Muscle of arm (tissue), 12 donors: ENCODE measurements around the gene CD93. TPM values are rescaled to one million over a fixed set of nuclear protein-coding genes. Genes with fewer than 3 reads are reported as not detected.

Experiments
- DNase-seq: peaks from one replicate; pipeline ENCODE4 v3.0.0-alpha.2; 2013
- polyA plus RNA-seq, 12 donors: library from polyadenylated mRNA; unstranded; fragments of 120-200 nt; gene quantifications; one replicate each; pipeline ENCODE4 v1.2.1, GENCODE V29; 2013; ENCODE audit not compliant: insufficient read length in 12 of 12

The CD93 gene
- polyA plus RNA-seq, 12 donors, result 45.9 to 66.4 (median 59.6) TPM; not detected in 1

DNA sequence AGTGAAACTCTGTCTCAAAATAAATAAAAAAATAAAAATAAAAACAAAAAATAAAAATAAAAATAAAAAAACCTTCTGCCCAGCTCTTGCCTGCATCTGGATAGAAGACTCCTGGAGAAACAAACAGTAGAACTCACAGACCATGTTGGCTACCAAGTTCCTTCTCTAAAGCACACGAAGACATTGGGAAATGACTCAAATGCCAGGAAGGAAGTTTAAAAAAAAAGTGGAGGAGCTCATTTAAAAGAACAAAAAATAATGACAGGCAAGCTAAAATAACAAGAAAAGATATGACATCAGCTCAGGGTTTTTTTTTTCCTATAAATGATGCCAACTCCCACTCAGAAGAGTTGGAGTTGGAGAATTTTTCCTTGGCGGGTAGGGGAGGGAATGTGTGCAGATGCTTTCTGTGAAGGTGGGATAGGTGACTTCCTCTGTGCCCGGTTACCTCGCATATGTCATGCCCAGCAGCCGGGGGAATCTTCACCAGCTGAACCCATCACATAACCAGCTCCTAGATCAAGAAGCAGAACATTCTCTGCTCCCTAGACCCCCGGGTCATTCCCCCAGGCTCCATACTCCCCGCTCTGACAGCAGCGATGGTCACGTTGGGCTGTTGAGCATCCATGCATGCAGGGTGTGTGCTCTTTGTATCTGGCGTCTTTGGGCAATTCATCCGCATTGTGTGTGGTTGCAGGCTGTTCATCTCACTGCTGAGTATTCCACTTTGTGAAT lies 17.3 kb upstream of the CD93 start:
- no peak for DNase-seq

- DNase-seq, result no peak
Measured at GRCh38 chr20:23101696-23102406, 15.7 kb upstream of the CD93 start.

- no peak for DNase-seq
Measured at GRCh38 chr20:23100720-23101107, 14.6 kb upstream of the CD93 start.

- DNase-seq, result no peak
Measured at GRCh38 chr20:23099791-23100719, 13.9 kb upstream of the CD93 start.

DNA sequence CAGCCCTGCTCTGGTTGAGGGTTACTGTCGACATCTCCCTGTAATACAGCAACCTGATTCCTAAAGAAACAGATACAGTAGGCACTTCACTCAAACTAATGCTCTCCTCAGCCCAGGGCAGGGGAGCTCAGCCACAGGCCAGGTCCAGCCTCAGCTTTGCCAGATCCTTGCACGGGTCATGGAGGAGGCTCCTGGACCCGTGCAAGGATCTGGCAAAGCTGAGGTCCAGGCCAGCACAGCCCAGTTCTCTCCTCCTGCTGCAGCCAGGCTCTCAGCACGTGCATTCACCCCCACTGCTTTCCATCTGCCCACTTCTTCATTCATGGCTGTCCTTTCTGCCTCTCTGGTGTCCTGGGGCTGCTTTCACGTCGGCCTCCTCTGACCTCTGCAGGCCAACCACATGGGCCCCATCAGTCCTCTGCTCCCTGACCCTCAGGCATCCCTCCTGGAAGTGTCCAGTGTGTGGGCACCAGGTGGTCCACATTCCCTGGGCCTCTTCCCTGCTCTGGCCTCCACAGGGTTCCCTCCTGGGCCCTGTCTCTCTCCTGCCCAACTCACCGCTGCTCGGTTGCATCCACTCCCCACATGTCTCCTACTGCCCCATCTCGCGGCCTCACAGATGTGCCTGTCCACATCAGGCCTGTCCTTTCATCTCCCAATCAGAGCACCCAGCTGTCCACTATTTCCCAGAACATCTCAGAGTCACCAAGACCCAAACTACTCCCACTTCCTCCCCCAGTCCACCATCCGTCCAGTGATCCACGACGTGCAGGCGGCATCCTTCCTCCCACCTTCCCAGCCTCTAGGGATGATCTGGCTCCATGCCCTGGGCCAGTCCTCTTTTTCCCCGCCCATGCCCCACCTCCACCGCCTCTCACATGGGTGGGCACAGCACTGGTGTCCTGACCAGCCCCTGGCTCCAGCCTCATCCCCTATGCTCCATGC lies 11.8 kb upstream of the CD93 start:
- no peak for DNase-seq

DNA sequence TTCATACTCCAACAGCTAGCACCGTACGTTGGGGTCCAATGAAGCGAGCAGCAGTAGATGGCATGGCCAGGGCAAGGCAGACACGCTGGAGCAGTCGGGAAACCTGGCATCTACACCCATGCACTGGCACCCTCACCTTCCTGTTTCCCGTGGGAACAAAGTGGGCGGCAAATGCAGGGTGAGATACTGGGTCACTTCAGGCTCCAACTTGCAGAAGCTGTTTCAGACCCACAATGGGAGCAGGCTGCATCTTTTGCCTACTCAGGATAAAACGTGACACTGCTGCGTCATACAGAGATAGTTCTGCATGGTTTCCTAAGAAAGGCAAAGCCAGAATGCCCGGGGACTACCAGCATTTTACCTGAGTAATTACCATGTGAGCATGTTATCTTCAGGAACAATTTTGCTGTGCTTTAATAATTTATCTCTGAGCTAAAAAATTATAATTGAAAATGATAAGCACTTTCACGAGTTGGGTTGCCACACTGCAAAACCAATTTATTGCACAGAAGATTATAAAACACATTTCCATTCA lies 10.9 kb upstream of the CD93 start:
- DNase-seq, result no peak

DNA sequence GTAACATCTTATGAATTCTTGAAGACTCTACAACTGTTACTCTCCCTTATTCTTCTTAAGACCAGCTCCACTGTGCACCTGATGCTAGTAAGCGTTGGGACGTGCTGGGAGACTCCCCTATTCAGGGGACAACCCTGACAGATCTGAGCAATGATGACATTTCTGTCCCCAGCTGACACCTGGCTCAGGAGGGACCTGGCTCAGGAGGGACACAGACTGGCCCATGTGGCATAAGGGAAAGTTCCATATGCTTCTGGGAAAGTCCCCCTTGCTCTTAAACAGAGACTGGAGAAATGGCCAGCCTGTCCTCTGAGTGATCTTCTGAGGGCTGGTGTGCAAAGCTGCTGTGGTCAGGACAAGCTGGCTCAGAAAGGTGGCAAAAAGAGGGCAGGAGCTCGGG lies 10.0 kb upstream of the CD93 start:
- DNase-seq, result no peak

DNA sequence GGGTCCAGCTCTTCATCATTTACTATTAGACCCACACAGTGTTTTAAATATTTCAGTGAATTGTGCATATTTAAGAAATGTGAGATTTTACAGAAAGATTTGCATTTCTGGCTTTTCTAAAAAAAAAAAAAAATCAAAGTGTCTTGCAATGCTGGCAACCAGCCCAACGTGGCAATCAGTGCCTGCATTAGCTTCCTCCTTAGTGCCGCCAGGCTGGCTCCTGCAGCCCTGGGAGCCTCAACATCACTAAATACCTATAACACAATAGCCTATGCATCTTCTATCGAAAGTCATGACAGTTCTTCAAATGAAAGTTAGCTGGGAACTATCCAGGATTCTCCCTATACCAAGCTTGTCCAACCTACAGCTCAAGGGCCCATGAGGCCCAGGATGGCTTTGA lies 9.4 kb upstream of the CD93 start:
- no peak for DNase-seq

DNA sequence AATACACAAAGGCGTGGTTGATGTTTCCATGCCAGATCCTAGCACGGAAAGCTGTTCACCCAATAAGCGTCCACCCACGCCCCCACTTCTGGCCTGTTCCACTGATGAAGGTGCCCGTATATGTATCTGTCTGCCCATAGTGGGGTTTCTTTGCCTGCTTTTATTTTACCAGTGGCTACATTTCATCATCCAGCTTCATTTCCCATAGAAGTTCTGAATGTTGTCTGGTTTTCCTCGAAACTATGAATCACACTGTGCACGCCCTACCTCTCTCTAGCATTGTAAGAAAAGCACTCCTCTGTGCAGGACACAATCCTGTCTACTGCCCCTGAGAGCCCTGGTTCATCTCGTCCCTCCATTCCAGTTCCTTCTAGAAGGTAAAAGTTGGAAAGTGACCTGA lies 8.8 kb upstream of the CD93 start:
- no peak for DNase-seq

DNA sequence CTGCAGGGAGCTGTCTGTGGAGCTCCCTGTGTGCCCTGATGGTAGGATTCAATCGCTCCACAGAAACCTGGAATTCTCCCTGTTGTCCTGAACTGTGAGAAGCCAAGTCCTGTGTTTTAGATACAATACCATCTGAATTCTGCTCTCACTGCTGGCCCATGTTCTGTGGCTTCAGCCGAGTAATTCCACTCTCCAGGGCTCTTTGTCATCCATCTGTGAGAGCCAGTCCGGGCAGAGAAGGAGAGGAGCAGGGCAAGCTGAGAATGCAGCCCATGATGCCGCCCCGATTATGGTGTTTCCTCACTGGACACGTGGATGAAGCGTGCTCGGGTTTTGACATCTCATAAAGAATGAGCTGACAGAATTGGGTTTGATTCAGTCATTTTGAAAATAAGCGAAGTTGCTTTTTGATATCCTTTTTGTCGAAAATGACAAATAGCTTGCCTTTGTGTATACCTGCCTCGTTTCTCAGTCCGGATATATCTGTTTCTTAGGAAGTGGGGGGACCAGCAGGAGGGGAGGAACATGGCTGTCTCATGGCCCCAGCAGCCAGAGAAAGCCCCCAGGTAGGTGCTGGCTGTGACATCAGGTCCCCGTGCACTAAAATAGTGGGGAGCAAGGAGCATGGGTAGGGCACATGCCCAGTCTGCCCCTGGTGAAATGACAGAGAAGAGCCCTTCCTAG lies 8.2 kb upstream of the CD93 start:
- DNase-seq, result no peak

GRCh38 chr20:23093613-23094012 lies 7.5 kb upstream of the CD93 start:
- no peak for DNase-seq

- DNase-seq, result no peak
Measured at GRCh38 chr20:23092861-23093495, 6.9 kb upstream of the CD93 start.

GRCh38 chr20:23092384-23092756 lies 6.2 kb upstream of the CD93 start:
- DNase-seq, result no peak

- no peak for DNase-seq
Measured at GRCh38 chr20:23091721-23092383, 5.7 kb upstream of the CD93 start.

DNA sequence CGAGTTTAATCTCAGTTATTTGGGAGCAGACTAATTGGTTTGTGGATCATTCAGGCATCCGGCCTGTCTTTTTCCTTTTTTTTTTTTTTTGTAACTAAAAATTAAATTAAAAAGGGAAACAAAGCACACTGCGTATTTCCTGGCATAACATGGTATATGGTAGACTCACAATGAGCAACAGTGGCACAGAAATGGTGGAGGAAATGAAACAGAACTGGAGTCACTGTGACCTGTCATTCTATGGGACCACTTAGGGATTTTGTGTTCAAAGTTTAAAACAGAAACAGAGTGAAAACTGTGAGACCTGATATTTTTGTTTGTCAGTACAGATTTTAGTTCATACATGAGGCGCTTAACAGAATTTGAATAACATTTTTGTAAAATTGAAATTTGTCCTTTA lies 4.8 kb upstream of the CD93 start:
- no peak for DNase-seq

GRCh38 chr20:23090147-23090546 lies 4.0 kb upstream of the CD93 start:
- no peak for DNase-seq

DNA sequence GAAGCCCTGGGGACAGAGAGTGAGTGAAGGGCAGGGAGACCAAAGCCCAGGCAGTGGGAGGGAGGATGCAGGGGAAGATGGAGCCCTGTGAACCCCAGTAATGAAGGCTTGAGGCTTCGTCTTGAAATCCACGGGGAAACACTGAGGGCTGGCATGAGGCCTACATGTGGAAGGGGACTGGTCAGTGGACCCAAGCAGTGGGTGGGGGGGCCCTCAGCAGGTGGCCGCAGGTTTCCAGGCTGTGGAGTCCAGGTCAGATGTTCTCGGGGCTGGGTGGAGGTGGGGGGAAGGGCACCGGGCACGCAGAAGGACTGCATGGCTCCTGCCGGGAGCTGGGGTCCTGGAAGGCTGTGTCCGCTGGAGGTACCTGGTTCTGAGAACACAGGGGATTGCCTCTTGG lies 2.7 kb upstream of the CD93 start:
- no peak for DNase-seq

DNA sequence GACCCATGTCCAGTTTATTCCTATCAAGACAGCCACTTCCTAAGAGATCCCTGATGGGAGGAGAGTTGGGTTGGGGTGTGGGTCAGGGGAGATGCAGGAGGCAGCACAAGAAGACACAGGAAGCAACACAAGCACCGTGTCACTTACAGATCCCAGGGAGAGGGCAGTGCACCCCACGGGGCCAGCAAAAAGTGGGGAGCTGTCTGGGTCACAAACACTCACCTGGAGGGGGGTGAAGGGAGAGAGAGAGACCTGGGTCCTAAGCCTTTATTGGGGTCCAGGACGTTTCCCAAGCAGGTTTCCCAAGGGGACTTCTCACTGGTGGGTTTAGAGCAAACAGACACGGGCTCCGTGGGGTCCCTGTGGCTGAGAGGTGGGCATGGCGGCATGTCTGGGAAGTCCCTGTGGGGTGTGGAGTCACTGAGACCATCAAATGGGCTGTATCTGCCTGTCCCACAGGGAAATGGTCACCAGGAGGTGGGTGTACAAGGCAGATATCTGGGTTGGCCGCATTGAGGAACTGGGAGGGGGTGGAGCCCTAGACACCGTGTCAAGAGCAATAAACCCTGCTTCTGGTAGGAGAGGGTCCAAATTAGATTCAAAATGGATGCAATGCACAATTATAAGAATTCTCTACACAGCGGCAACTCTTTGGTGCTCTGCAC lies 1.6 kb upstream of the CD93 start:
- no peak for DNase-seq

GRCh38 chr20:23086931-23087411 lies 847 bp upstream of the CD93 start:
- no peak for DNase-seq
